ENCODE measurements around the gene ARMC7.

The ARMC7 gene

GRCh38 chr17:75086496-75087181 lies 23.1 kb upstream of the ARMC7 start:
- no peak for DNase-seq (ENCODE audit: low spot score)
- peak overlapping the region; percentile 17 for H3K27ac Mint-ChIP-seq
- H3K27me3 Mint-ChIP-seq (ENCODE audit: low read depth), result no peaks in the 10 kb centered on the region
- peak overlapping the region; percentile 79 for H3K4me3 Mint-ChIP-seq
- peaks cover 33% of the 10 kb centered on the region for H3K4me1 Mint-ChIP-seq (ENCODE audit: low read depth)
- H3K36me3 Mint-ChIP-seq (ENCODE audit: low read depth), result peaks cover 2% of the 10 kb centered on the region
- no peaks in the 10 kb centered on the region for H3K9me3 Mint-ChIP-seq

- peak overlapping the region; percentile 79 for H3K4me3 Mint-ChIP-seq
- DNase-seq (ENCODE audit: low spot score), result no peak
- peak overlapping the region; percentile 72 for H3K27ac Mint-ChIP-seq
- H3K27me3 Mint-ChIP-seq (ENCODE audit: low read depth), result no peaks in the 10 kb centered on the region
- H3K4me1 Mint-ChIP-seq (ENCODE audit: low read depth), result peaks cover 37% of the 10 kb centered on the region
- no peaks in the 10 kb centered on the region for H3K9me3 Mint-ChIP-seq
- H3K36me3 Mint-ChIP-seq (ENCODE audit: low read depth), result peaks cover 2% of the 10 kb centered on the region
Observed at GRCh38 chr17:75087182-75087557, 22.6 kb upstream of the ARMC7 start.

- Mint-ChIP-seq H3K9me3 (no peaks in the 10 kb centered on the region), H3K27ac (peak within 1 kb of the TSS; percentile 72), H3K27me3 (ENCODE audit: low read depth) (no peaks in the 10 kb centered on the region), H3K36me3 (ENCODE audit: low read depth) (peaks cover 2% of the 10 kb centered on the region), H3K4me1 (ENCODE audit: low read depth) (peaks cover 39% of the 10 kb centered on the region), H3K4me3 (peak within 1 kb of the TSS; percentile 85)
- peak; percentile 58 for DNase-seq (ENCODE audit: low spot score)
Observed at GRCh38 chr17:75087558-75088453, 22.0 kb upstream of the ARMC7 start, which contains the start of gene SLC16A5. TSS of gene SLC16A5 (plus strand) at chr17:75087954. CDS start at chr17:75093637, 5,683 bp downstream.

- H3K36me3 Mint-ChIP-seq (ENCODE audit: low read depth), result peaks cover 2% of the 10 kb centered on the region
- H3K9me3 Mint-ChIP-seq, result no peaks in the 10 kb centered on the region
- no peak for DNase-seq (ENCODE audit: low spot score)
- H3K4me3 Mint-ChIP-seq, result peak overlapping the region; percentile 85
- peak overlapping the region; percentile 67 for H3K27ac Mint-ChIP-seq
- H3K4me1 Mint-ChIP-seq (ENCODE audit: low read depth), result peaks cover 39% of the 10 kb centered on the region
- H3K27me3 Mint-ChIP-seq (ENCODE audit: low read depth), result no peaks in the 10 kb centered on the region
Observed at GRCh38 chr17:75088465-75089417, 21.0 kb upstream of the ARMC7 start.

- Mint-ChIP-seq H3K4me3 (no peak overlapping the region), H3K4me1 (ENCODE audit: low read depth) (peaks cover 31% of the 10 kb centered on the region), H3K27me3 (ENCODE audit: low read depth) (no peaks in the 10 kb centered on the region), H3K9me3 (no peaks in the 10 kb centered on the region), H3K27ac (no peak overlapping the region), H3K36me3 (ENCODE audit: low read depth) (peaks cover 2% of the 10 kb centered on the region)
- DNase-seq (ENCODE audit: low spot score), result no peak
Observed at GRCh38 chr17:75090871-75091854, 18.6 kb upstream of the ARMC7 start.

GRCh38 chr17:75091855-75092327 lies 17.9 kb upstream of the ARMC7 start:
- DNase-seq (ENCODE audit: low spot score), result no peak
- Mint-ChIP-seq H3K27me3 (ENCODE audit: low read depth) (no peaks in the 10 kb centered on the region), H3K27ac (no peak overlapping the region), H3K4me1 (ENCODE audit: low read depth) (peaks cover 27% of the 10 kb centered on the region), H3K36me3 (ENCODE audit: low read depth) (peaks cover 2% of the 10 kb centered on the region), H3K4me3 (no peak overlapping the region), H3K9me3 (no peaks in the 10 kb centered on the region)

- Mint-ChIP-seq H3K4me1 (ENCODE audit: low read depth) (peaks cover 20% of the 10 kb centered on the region), H3K27me3 (ENCODE audit: low read depth) (no peaks in the 10 kb centered on the region), H3K9me3 (no peaks in the 10 kb centered on the region), H3K27ac (no peak overlapping the region), H3K36me3 (ENCODE audit: low read depth) (peaks cover 2% of the 10 kb centered on the region), H3K4me3 (no peak overlapping the region)
- DNase-seq (ENCODE audit: low spot score), result no peak
Observed at GRCh38 chr17:75093548-75094158, 16.1 kb upstream of the ARMC7 start.

- H3K27ac Mint-ChIP-seq, result no peak overlapping the region
- peaks cover 2% of the 10 kb centered on the region for H3K36me3 Mint-ChIP-seq (ENCODE audit: low read depth)
- no peaks in the 10 kb centered on the region for H3K27me3 Mint-ChIP-seq (ENCODE audit: low read depth)
- H3K4me3 Mint-ChIP-seq, result no peak overlapping the region
- no peaks in the 10 kb centered on the region for H3K9me3 Mint-ChIP-seq
- peaks cover 8% of the 10 kb centered on the region for H3K4me1 Mint-ChIP-seq (ENCODE audit: low read depth)
- DNase-seq (ENCODE audit: low spot score), result no peak
Observed at GRCh38 chr17:75094871-75095399, 14.8 kb upstream of the ARMC7 start.

- no peak for DNase-seq (ENCODE audit: low spot score)
- Mint-ChIP-seq H3K27me3 (ENCODE audit: low read depth) (no peaks in the 10 kb centered on the region), H3K4me1 (ENCODE audit: low read depth) (peaks cover 5% of the 10 kb centered on the region), H3K27ac (no peak overlapping the region), H3K36me3 (ENCODE audit: low read depth) (no peaks in the 10 kb centered on the region), H3K4me3 (no peak overlapping the region), H3K9me3 (no peaks in the 10 kb centered on the region)
Observed at GRCh38 chr17:75096082-75096625, 13.6 kb upstream of the ARMC7 start.

GRCh38 chr17:75097865-75098264 lies 11.9 kb upstream of the ARMC7 start:
- Mint-ChIP-seq H3K4me1 (ENCODE audit: low read depth) (no peaks in the 10 kb centered on the region), H3K36me3 (ENCODE audit: low read depth) (no peaks in the 10 kb centered on the region), H3K9me3 (no peaks in the 10 kb centered on the region), H3K27ac (no peak overlapping the region), H3K4me3 (no peak overlapping the region), H3K27me3 (ENCODE audit: low read depth) (no peaks in the 10 kb centered on the region)
- DNase-seq (ENCODE audit: low spot score), result no peak

- no peaks in the 10 kb centered on the region for H3K4me1 Mint-ChIP-seq (ENCODE audit: low read depth)
- no peak overlapping the region for H3K4me3 Mint-ChIP-seq
- no peaks in the 10 kb centered on the region for H3K27me3 Mint-ChIP-seq (ENCODE audit: low read depth)
- no peaks in the 10 kb centered on the region for H3K36me3 Mint-ChIP-seq (ENCODE audit: low read depth)
- no peaks in the 10 kb centered on the region for H3K9me3 Mint-ChIP-seq
- no peak for DNase-seq (ENCODE audit: low spot score)
- no peak overlapping the region for H3K27ac Mint-ChIP-seq
Observed at GRCh38 chr17:75098861-75099260, 10.9 kb upstream of the ARMC7 start.

All from T-helper 2 cell treated with Interferon-gamma antibody and Interleukin-4, amounts not matched to agents 5 μg/mL and 100 μg/mL, for 36 hours (primary cell).